IPS-NIHi7 (cell line): ENCODE results near the gene MAP4K4.
"Not testable (repeated sequence)": the region's sequence is repeated elsewhere in the genome, so short reads cannot be mapped to it uniquely, and the experiment has no call there.

Source experiments
- DNase-seq: peaks from one replicate; pipeline ENCODE4 v3.0.0; 2012; ENCODE audit warnings: mixed read lengths; ENCODE audit errors: extremely low spot score

Gene MAP4K4

DNA sequence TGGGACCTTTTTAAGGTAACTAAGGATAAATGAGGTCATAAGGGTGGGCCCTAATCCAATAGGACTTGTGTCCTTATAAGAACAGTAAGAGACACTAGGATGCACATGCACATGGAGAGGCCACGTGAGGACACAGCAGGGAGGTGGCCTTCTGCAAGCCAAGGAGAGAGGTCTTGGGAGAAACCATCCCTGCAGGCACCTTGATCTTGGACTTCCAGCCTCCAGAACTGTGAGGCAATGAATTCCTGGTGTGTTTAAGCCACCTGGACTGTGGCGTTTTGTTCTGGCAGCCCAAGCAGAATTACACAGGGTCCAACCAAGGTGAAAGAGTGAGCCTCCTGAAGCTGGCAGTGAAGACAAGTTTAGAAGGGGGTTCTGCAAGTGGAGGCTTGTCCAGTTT lies 204.7 kb downstream of the MAP4K4 start:
- DNase-seq = no peak

DNA sequence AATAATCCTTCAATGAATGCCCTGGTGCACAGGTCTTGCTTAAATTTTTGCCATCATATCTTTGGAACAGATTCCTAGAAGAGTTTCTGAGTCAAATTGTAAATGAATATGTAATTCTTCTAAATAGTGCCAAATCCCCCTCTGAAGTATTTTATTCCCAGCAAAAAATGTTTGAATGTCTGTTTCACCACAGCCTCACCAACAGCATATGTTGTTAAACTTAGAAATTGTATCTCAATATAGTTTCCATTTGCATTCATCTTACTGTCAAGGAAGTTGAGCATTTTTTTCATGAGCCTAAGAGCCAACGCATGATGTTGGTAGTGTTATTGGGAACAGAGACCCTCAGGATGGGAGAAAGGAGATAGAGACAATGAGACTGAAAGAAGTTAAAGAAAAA lies 207.4 kb downstream of the MAP4K4 start:
- DNase-seq = no peak

- DNase-seq = no peak
Observed at GRCh38 chr2:101905746-101906336, 208.3 kb downstream of the MAP4K4 start.

DNA sequence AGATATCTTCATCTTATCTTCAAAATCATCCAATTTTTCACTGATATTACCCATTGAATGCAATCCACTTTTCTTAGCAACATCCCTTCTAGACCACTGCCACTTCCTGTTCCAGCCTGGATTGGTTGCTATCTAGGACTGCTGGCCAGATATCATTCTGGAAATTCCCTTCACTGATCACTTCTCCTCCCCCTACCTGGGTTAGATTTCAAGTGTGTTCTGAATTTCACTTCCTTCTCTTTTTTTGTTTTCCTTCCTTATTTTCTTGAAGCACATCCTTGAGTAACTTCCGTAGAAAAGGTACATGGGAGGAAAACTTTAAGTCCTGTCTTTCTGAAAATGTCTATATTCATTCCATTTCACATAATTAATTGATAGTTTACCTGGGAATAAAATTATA lies 212.3 kb downstream of the MAP4K4 start:
- DNase-seq = no peak

DNA sequence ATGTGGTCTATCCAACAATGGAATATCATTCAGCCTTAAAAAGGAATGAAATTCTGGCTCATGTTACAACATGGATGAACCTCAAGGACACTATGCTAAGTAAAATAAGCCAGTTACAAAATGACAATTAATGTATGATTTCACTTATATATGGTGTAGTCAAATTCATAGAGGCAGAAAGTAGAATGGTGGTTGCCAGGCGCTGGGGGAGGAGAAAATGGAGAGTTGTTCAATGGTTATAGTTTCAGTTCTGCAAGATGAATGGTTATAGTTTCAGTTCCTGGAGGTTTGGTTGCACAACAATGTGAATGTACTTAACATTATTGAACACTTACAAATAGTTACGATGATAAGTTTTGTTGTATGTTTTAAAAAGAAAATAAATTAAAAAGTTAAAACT lies 215.0 kb downstream of the MAP4K4 start:
- no peak for DNase-seq

GRCh38 chr2:101921319-101921952 lies 223.9 kb downstream of the MAP4K4 start:
- DNase-seq = no peak

DNA sequence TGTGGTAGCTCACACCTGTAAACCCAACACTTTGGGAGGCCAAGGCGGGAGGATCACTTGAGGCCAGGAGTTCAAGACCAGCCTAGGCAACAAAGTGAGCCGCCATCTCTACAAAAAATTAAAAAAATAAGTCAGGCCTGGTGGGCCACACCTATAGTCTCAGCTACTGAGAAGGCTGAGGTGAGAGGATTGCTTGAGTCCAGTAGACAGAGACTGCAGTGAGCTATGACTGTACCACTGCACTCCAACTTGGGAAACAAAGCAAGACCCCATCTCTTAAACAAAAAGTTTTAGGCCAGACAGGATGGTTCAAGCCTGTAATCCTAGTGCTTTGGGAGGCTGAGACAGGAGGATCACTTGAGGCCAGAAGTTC lies 224.4 kb downstream of the MAP4K4 start:
- DNase-seq = no peak

GRCh38 chr2:101924311-101924710 lies 226.8 kb downstream of the MAP4K4 start:
- DNase-seq = not testable (repeated sequence)

DNA sequence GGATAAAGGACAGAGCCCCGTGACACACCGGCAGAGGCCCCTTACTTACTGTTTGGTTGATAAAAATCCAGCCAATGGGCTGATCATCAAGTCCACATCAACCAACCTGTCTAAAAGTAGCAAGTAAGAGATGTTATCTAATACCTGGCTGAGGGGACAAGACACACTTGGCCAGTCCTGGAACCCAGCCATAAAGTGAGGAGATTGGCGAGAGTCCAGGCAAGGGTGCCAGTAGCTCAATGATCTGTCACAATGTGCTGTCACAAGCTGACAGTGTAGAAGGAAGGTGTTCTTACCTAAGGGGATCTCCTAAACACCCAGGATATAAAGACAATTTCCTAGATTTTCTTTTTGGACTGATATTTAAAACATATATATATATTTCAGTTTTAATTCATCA lies 232.5 kb downstream of the MAP4K4 start:
- no peak for DNase-seq

DNA sequence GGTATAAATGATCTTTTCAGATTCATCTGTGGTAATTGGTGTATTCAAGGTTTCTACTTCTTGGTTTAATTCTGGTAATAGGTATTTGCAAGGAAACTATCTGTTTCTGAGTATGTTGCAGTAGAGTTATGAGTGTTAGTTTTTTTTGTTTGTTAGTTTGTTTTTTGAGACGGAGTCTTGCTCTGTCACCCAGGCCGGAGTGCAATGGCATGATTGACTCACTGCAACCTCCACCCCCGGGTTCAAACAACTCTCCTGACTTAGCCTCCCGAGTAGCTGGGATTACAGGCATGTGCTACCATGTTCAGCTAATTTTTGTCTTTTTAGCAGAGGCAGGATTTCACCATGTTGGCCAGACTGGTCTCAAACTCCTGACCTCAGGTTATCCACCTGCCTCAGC lies 233.3 kb downstream of the MAP4K4 start:
- no peak for DNase-seq

- DNase-seq = no peak
Observed at GRCh38 chr2:101931402-101931801, 233.9 kb downstream of the MAP4K4 start.

DNA sequence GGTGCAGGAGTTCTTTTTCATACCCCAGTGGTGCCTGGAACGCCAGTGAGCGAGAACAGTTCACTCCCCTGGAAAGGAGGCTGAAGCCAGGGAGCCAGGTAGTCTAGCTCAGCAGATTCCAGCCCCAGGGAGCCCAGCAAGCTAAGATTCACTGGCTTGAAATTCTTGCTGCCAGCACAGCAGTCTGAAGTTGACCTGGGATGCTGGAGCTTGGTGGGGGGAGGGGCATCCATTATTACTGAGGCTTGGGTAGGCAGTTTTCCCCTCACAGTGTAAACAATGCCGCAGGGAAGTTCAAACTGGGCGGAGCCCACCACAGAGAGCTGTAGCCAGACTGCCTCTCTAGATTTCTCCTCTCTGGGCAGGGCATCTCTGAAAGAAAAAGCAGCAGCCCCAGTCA lies 238.3 kb downstream of the MAP4K4 start:
- DNase-seq = not testable (repeated sequence)

DNA sequence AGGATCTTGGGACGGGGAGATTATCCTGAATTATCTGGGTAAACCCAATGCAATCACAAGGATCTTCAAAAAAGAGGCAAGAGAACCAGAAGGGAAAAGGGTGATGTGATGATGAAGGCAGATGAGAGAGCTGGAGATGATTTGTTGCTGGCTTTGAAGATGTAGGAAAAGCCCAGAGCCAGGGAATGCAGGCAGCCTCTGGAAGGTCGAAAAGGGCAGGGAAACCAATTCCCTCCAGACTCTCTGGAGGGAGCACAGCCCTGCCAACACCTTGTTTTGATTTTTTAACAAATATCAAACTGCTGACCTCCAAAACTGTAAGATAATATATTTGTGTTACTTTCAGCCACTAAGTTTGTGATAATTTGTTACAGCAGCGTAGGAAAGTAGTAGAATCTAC lies 245.3 kb downstream of the MAP4K4 start:
- no peak for DNase-seq
